ENCODE results near the gene OTUD3. TPM values are rescaled to one million over a fixed set of nuclear protein-coding genes. Genes with fewer than 3 reads are reported as not detected.

Gene OTUD3
- total and polyA plus RNA-seq, 2 of the 13 experiments (the other 11 are each of a cell fraction or from before 2014, with no cell fraction given), result 5.2 to 7.5 TPM

DNA sequence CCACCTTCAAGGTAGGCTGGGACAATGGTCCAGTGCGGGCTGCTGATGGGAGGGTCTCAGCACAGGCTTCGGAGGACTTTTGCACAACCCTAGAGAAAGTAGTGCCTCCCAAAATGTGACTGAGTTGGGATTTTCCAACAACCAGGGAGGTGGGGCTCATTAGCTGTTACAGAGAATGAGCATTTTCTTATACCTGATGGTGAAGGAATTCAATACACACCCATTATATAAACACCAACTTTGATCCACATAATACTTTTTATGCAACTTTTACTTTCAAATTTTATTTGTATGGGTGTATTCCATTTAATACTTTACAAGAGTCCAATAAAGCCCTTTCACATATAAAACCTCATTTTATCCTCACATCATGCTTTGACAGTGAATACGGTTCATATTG, 35.9 kb upstream of the OTUD3 start:
- FAIRE-seq (no peak), ATAC-seq (no peak), DNase-seq (ENCODE audit: low spot score) (no peak)
- H3K36me3 ChIP-seq (replicated peaks in 1 of 2; ENCODE audit: control insufficient read depth in 1 of 2, insufficient read depth in 2 of 2, low read length in 2 of 2), result no peaks in the 10 kb centered on the region
- no peaks in the 10 kb centered on the region for H3K9me3 ChIP-seq (ENCODE audit: low read length)
- in situ Hi-C loops (cut with HindIII; ENCODE audit: extremely low pct_ligation_motif_present, low pct_unique_long_range_greater_than_20kb), result no loop called here
- H3K79me2 ChIP-seq (ENCODE audit: insufficient read depth, low read length), result no peaks in the 10 kb centered on the region
- H3K4me3 ChIP-seq (replicated peaks in 1 of 3; ENCODE audit: insufficient read depth in 1 of 3, low read depth in 2 of 3, low read length in 3 of 3), result no peak overlapping the region
- no peaks in the 10 kb centered on the region for H4K20me1 ChIP-seq (ENCODE audit: insufficient read depth, low read length)
- H3K4me1 ChIP-seq (ENCODE audit: insufficient read depth, low read length), result no peaks in the 10 kb centered on the region; the same call in 1 of the 2 replicates
- intact Hi-C loops (cut with micrococcal nuclease; ENCODE audit: unreplicated experiment), result no loop called here
- H3K4me2 ChIP-seq (ENCODE audit: low read depth, low read length), result no peak overlapping the region
- H2AFZ ChIP-seq (ENCODE audit: low read length), result no peak overlapping the region
- no TSS peak for BruUV-seq (replicated peaks)
- ChIA-PET POLR2A (no interaction called here), CTCF (ENCODE audit: low intra/inter-chr PET ratio, low total read pairs) (no interaction called here)
- no peak overlapping the region for H3K9ac ChIP-seq (ENCODE audit: insufficient read depth, low read depth, low read length)
- 46% methylated on average over 1 of the region's 3 CpGs for WGBS (ENCODE audit: low lambda C conversion rate)
- peaks cover 1 to 7% of the 10 kb centered on the region in 2 experiments; a peak in 3 of 5 replicates for H3K27me3 ChIP-seq (ENCODE audit: control insufficient read depth in 1 of 2, insufficient read depth in 2 of 2, low read length in 2 of 2)
- no peak overlapping the region for H3K27ac ChIP-seq (ENCODE audit: extremely low read length, insufficient read depth, low read length)
- TF ChIP-seq ZNF546 (CRISPR knock-in tag; conservative IDR thresholded peaks at IDR 0.05) (no peak), RCOR2 (CRISPR knock-in tag; IDR thresholded peaks at IDR 0.05) (no peak), ZNF180 (CRISPR knock-in tag; IDR thresholded peaks at IDR 0.05; ENCODE audit: borderline replicate concordance, low read depth) (no peak), ZNF83 (CRISPR knock-in tag; IDR thresholded peaks at IDR 0.05; ENCODE audit: borderline replicate concordance) (no peak), MEIS2 (CRISPR knock-in tag; IDR thresholded peaks at IDR 0.05) (no peak), ZNF234 (CRISPR knock-in tag; conservative IDR thresholded peaks at IDR 0.05) (no peak), CCAR2 (optimal IDR thresholded peaks at IDR 0.05; ENCODE audit: low read depth, low read length) (no peak), EED (CRISPR knock-in tag; IDR thresholded peaks at IDR 0.05) (no peak), TCF7L2 (IDR thresholded peaks at IDR 0.05; ENCODE audit: low read depth, low read length) (no peak), ZBTB40 (IDR thresholded peaks at IDR 0.05) (no peak), ZBTB40 (CRISPR knock-in tag; IDR thresholded peaks at IDR 0.05) (no peak), ZNF530 (CRISPR knock-in tag; IDR thresholded peaks at IDR 0.05; ENCODE audit: low read depth) (no peak), ZNF3 (CRISPR knock-in tag; IDR thresholded peaks at IDR 0.05) (no peak), KLF9 (CRISPR knock-in tag; IDR thresholded peaks at IDR 0.05; ENCODE audit: low read depth) (no peak), ZNF629 (CRISPR knock-in tag; conservative IDR thresholded peaks at IDR 0.05) (no peak), SP1 (IDR thresholded peaks at IDR 0.05) (no peak), SP1 (CRISPR knock-in tag; IDR thresholded peaks at IDR 0.05) (no peak), PAF1 (CRISPR knock-in tag; IDR thresholded peaks at IDR 0.05) (no peak), SALL1 (CRISPR knock-in tag; IDR thresholded peaks at IDR 0.05) (no peak)
- TF ChIP-seq, protein P1, sequence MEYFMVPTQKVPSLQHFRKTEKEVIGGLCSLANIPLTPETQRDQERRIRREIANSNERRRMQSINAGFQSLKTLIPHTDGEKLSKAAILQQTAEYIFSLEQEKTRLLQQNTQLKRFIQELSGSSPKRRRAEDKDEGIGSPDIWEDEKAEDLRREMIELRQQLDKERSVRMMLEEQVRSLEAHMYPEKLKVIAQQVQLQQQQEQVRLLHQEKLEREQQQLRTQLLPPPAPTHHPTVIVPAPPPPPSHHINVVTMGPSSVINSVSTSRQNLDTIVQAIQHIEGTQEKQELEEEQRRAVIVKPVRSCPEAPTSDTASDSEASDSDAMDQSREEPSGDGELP (IDR thresholded peaks at IDR 0.05; ENCODE audit: borderline replicate concordance, low read depth), result no peak
